Measurements from ENCODE around the gene TEX11. TPM values are rescaled to one million over a fixed set of nuclear protein-coding genes. Genes with fewer than 3 reads are reported as not detected.

Gene TEX11
- total RNA-seq, 2 experiments from 2014 or later, result not detected

GRCh38 chrX:70479247-70479921 lies 429.1 kb downstream of the TEX11 start:
- DNase-seq, result no peak
- ChIA-PET POLR2A (no interaction called here), CTCF (no interaction called here)
- Mint-ChIP-seq H3K4me1 (ENCODE audit: low read depth) (peaks cover 6% of the 10 kb centered on the region), H3K27ac (no peak overlapping the region), H3K27me3 (no peaks in the 10 kb centered on the region), H3K9me3 (no peaks in the 10 kb centered on the region), H3K4me3 (no peak overlapping the region), H3K36me3 (ENCODE audit: low read depth) (peaks cover 3% of the 10 kb centered on the region)
- no peak for ATAC-seq
- TF ChIP-seq CTCF (IDR thresholded peaks at IDR 0.05), result no peak
- intact Hi-C loops (cut with micrococcal nuclease), result no loop called here

Other genes with a start within 250 kb of the TEX11 start
- 1 to 10 TPM; 3.2 to 3.8 TPM for gene SLC7A3, start 22.4 kb upstream of the TEX11 start, total RNA-seq
- gene SNX12, start 159.6 kb upstream of the TEX11 start, total RNA-seq, result 10 to 100 TPM; 33.5 to 34.6 TPM
- 1 to 10 TPM; 6.0 to 8.7 TPM for gene FOXO4, start 187.1 kb upstream of the TEX11 start, total RNA-seq
- 10 to 100 TPM; 17.3 to 20.0 TPM for gene CXorf65, start 198.0 kb upstream of the TEX11 start, total RNA-seq
- 100 to 1,000 TPM; 302 to 310 TPM for gene IL2RG, start 202.9 kb upstream of the TEX11 start, total RNA-seq
- gene MED12, start 209.9 kb upstream of the TEX11 start, total RNA-seq, result 10 to 100 TPM; 49.2 to 52.0 TPM
- under 1 TPM; 0.54 to 0.63 TPM for gene NLGN3, start 236.1 kb upstream of the TEX11 start, total RNA-seq

Data from activated CD8-positive, alpha-beta T cell treated with anti-CD3 and anti-CD28 coated beads for 36 hours (primary cell).